ENCODE data around the gene TRMT13. TPM values are rescaled to one million over a fixed set of nuclear protein-coding genes. Genes with fewer than 3 reads are reported as not detected.

TRMT13 gene
- polyA plus RNA-seq, 1 donor (not counting 4 experiments of a cell fraction or from before 2014, with no cell fraction given), result 15.3 TPM

GRCh38 chr1:100100202-100100601 lies 32.8 kb upstream of the TRMT13 start:
- no peak for DNase-seq (ENCODE audit: low read depth, low spot score)
- no peaks in the 10 kb centered on the region for H3K4me1 ChIP-seq (ENCODE audit: control insufficient read depth, extremely low read depth, insufficient read depth, low read length)
- no peak overlapping the region for H3K4me2 ChIP-seq (ENCODE audit: control insufficient read depth, extremely low read depth, insufficient read depth, low read depth, low read length)
- H3K4me3 ChIP-seq (ENCODE audit: control insufficient read depth in 2 of 3, extremely low read depth in 1 of 3, insufficient read depth in 2 of 3, low read depth in 1 of 3, low read length in 3 of 3), result no peak overlapping the region
- H3K27ac ChIP-seq (ENCODE audit: control insufficient read depth, insufficient read depth, low read length), result no peak overlapping the region
- peaks cover 2 to 4% of the 10 kb centered on the region in 2 experiments for H3K36me3 ChIP-seq (ENCODE audit: control insufficient read depth in 2 of 2, extremely low read depth in 1 of 2, insufficient read depth in 2 of 2, low read length in 2 of 2)
- no peak for TF ChIP-seq CTCF (optimal IDR thresholded peaks at IDR 0.05 in 1 of 3, IDR thresholded peaks at IDR 0.05 in 1 of 3, conservative IDR thresholded peaks at IDR 0.05 in 1 of 3; ENCODE audit: extremely low read depth in 1 of 3, insufficient read depth in 2 of 3, low read length in 3 of 3)
- no peak for TF ChIP-seq EZH2 (IDR thresholded peaks at IDR 0.05; ENCODE audit: low read length)
- H3K9ac ChIP-seq (ENCODE audit: control insufficient read depth, extremely low read depth, insufficient read depth, low read length), result no peak overlapping the region
- no peaks in the 10 kb centered on the region for H3K9me1 ChIP-seq (ENCODE audit: control insufficient read depth, extremely low read depth, insufficient read depth, low read length)
- dilution Hi-C loops (cut with MboI; ENCODE audit: extremely low pct_ligation_motif_present, low sequenced_read_pairs), result no loop called here
- H3K9me3 ChIP-seq (ENCODE audit: control insufficient read depth, low read depth, low read length), result no peaks in the 10 kb centered on the region
- H2AFZ ChIP-seq (ENCODE audit: control insufficient read depth, low read length), result no peak overlapping the region
- H3K79me2 ChIP-seq (ENCODE audit: control insufficient read depth, insufficient read depth, low read length), result no peaks in the 10 kb centered on the region
- FAIRE-seq, result no peak
- H3K27me3 ChIP-seq (ENCODE audit: control insufficient read depth, extremely low read depth, insufficient read depth, low read length), result no peaks in the 10 kb centered on the region
- H4K20me1 ChIP-seq (ENCODE audit: control insufficient read depth, extremely low read depth, insufficient read depth, low read length), result no peaks in the 10 kb centered on the region

GRCh38 chr1:100101564-100101963 lies 31.4 kb upstream of the TRMT13 start:
- dilution Hi-C loops (cut with MboI; ENCODE audit: extremely low pct_ligation_motif_present, low sequenced_read_pairs), result no loop called here
- H3K27ac ChIP-seq (ENCODE audit: control insufficient read depth, insufficient read depth, low read length), result no peak overlapping the region

More at GRCh38 chr1:100101564-100101963, 31.4 kb upstream of the TRMT13 start:
- Histone ChIP-seq H4K20me1 (ENCODE audit: control insufficient read depth, extremely low read depth, insufficient read depth, low read length) (no peaks in the 10 kb centered on the region), H3K4me3 (ENCODE audit: control insufficient read depth in 2 of 3, extremely low read depth in 1 of 3, insufficient read depth in 2 of 3, low read depth in 1 of 3, low read length in 3 of 3) (no peak overlapping the region), H3K4me1 (ENCODE audit: control insufficient read depth, extremely low read depth, insufficient read depth, low read length) (no peaks in the 10 kb centered on the region), H3K36me3 (ENCODE audit: control insufficient read depth in 2 of 2, extremely low read depth in 1 of 2, insufficient read depth in 2 of 2, low read length in 2 of 2) (peaks cover 2 to 4% of the 10 kb centered on the region in 2 experiments), H2AFZ (ENCODE audit: control insufficient read depth, low read length) (no peak overlapping the region), H3K4me2 (ENCODE audit: control insufficient read depth, extremely low read depth, insufficient read depth, low read depth, low read length) (no peak overlapping the region), H3K9ac (ENCODE audit: control insufficient read depth, extremely low read depth, insufficient read depth, low read length) (no peak overlapping the region), H3K9me3 (ENCODE audit: control insufficient read depth, low read depth, low read length) (no peaks in the 10 kb centered on the region), H3K79me2 (ENCODE audit: control insufficient read depth, insufficient read depth, low read length) (no peaks in the 10 kb centered on the region), H3K27me3 (ENCODE audit: control insufficient read depth, extremely low read depth, insufficient read depth, low read length) (no peaks in the 10 kb centered on the region), H3K9me1 (ENCODE audit: control insufficient read depth, extremely low read depth, insufficient read depth, low read length) (no peaks in the 10 kb centered on the region)
- no peak for TF ChIP-seq CTCF (optimal IDR thresholded peaks at IDR 0.05 in 1 of 3, IDR thresholded peaks at IDR 0.05 in 1 of 3, conservative IDR thresholded peaks at IDR 0.05 in 1 of 3; ENCODE audit: extremely low read depth in 1 of 3, insufficient read depth in 2 of 3, low read length in 3 of 3)
- TF ChIP-seq EZH2 (IDR thresholded peaks at IDR 0.05; ENCODE audit: low read length), result no peak
- DNase-seq (ENCODE audit: low read depth, low spot score), result no peak
- FAIRE-seq, result no peak

Measured in keratinocyte (primary cell).